ENCODE results near the gene SF3B3.

GRCh38 chr16:70610273-70611223, 86.9 kb downstream of the SF3B3 start:
- no peak for TF ChIP-seq CTCF (IDR thresholded peaks at IDR 0.05; ENCODE audit: low read depth, low read length)
- TF ChIP-seq EZH2phosphoT487 (IDR thresholded peaks at IDR 0.05; ENCODE audit: low read depth), result no peak
